ENCODE measurements around the gene NFKBIA. TPM values are rescaled to one million over a fixed set of nuclear protein-coding genes. Genes with fewer than 3 reads are reported as not detected.
"Not testable (repeated sequence)": the region's sequence is repeated elsewhere in the genome, so short reads cannot be mapped to it uniquely, and the experiment has no call there.

The NFKBIA gene
- total and polyA plus RNA-seq, 2 donors (not counting 1 experiment from before 2014, with no cell fraction given), result 17.7 to 67.9 TPM

DNA sequence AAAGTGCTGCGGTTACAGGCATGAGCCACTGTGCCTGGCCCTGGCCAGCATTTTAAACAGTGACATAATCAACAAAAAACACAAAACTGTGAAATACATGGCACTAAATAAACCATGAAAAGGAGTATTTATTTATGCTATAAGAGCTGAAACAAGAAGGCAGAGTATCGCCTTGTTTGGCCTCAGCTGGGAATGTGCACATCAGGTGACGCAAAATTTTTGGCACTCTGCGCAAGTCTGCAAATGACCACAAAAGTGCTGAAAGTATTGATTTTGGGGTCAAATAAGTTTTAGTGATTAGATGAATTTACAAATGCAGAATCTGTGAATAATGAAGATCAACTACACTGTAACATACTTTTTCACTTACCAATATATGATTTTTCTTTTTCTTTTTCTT lies 36.6 kb upstream of the NFKBIA start:
- Histone ChIP-seq H3K4me2 (ENCODE audit: extremely low read depth, insufficient read depth, low read length) (no peak overlapping the region), H3K4me3 (replicated peaks in 1 of 4; ENCODE audit: control extremely low read depth in 1 of 4, insufficient read depth in 1 of 4, low read depth in 3 of 4, low read length in 4 of 4) (no peak overlapping the region), H3K9ac (ENCODE audit: insufficient read depth, low read length) (no peak overlapping the region), H3K9me3 (ENCODE audit: control insufficient read depth, insufficient read depth, low read depth, low read length) (no peaks in the 10 kb centered on the region), H3K79me2 (ENCODE audit: control insufficient read depth, insufficient read depth, low read length) (no peaks in the 10 kb centered on the region), H3K4me1 (ENCODE audit: control insufficient read depth, extremely low read depth, insufficient read depth, low read length) (no peaks in the 10 kb centered on the region), H3K27ac (ENCODE audit: insufficient read depth, low read length) (no peak overlapping the region), H4K20me1 (ENCODE audit: control insufficient read depth, extremely low read depth, insufficient read depth, low read length) (no peaks in the 10 kb centered on the region), H3K36me3 (ENCODE audit: control insufficient read depth, insufficient read depth, low read length) (no peaks in the 10 kb centered on the region), H3K27me3 (ENCODE audit: control insufficient read depth, insufficient read depth, low read length) (no peaks in the 10 kb centered on the region), H2AFZ (ENCODE audit: low read length) (no peak overlapping the region)
- DNase-seq (ENCODE audit: low read depth in 2 of 2), result no peak
- TF ChIP-seq EZH2 (IDR thresholded peaks at IDR 0.05; ENCODE audit: low read length, missing control alignments), result no peak
- TF ChIP-seq, protein P1, sequence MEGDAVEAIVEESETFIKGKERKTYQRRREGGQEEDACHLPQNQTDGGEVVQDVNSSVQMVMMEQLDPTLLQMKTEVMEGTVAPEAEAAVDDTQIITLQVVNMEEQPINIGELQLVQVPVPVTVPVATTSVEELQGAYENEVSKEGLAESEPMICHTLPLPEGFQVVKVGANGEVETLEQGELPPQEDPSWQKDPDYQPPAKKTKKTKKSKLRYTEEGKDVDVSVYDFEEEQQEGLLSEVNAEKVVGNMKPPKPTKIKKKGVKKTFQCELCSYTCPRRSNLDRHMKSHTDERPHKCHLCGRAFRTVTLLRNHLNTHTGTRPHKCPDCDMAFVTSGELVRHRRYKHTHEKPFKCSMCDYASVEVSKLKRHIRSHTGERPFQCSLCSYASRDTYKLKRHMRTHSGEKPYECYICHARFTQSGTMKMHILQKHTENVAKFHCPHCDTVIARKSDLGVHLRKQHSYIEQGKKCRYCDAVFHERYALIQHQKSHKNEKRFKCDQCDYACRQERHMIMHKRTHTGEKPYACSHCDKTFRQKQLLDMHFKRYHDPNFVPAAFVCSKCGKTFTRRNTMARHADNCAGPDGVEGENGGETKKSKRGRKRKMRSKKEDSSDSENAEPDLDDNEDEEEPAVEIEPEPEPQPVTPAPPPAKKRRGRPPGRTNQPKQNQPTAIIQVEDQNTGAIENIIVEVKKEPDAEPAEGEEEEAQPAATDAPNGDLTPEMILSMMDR (conservative IDR thresholded peaks at IDR 0.05 in 1 of 2, IDR thresholded peaks at IDR 0.05 in 1 of 2; ENCODE audit: low read depth in 1 of 2, low read length in 2 of 2), result no peak

DNA sequence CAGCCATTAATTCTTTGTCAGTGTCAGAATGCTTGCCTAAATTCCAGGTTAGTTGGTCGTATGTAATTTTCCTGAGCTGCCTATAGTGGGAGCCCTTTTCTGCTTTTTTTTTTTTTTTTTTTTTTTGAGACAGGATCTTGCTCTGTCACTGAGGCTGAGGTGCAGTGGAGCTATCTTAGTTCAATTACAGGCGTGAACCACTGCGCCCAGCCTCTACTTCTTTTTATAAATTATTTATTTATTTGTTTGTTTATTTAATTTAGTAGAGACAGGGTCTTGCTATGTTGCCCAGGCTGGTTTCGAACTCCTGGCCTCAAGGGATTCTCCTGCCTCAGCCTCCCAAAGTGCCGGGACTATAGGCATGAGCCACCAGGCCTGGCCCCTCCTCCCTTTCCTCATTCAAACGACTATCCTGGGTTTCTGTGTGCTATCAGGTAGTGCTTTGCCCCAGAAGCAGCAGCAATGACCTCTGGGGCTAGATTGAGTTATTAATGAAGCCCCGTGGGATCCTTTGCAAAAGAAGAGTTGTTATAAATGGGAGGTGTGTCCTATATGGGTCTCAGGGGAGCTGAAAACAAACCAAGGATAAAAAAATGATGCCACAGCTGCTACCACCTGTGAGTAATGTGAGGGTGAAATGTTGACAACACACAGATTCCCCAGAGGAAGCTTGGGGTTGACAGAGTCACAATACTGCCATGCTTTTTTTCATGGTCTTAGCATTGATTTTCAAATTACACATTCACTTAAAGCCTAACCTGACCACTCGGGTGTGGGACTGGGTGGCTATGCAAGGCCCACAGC lies 34.6 kb upstream of the NFKBIA start:
- H3K9ac ChIP-seq (ENCODE audit: insufficient read depth, low read length), result no peak overlapping the region
- no peak for DNase-seq (ENCODE audit: low read depth in 2 of 2)
- H3K27ac ChIP-seq (ENCODE audit: insufficient read depth, low read length), result no peak overlapping the region
- H3K27me3 ChIP-seq (ENCODE audit: control insufficient read depth, insufficient read depth, low read length), result no peaks in the 10 kb centered on the region
- H3K9me3 ChIP-seq (ENCODE audit: control insufficient read depth, insufficient read depth, low read depth, low read length), result no peaks in the 10 kb centered on the region
- H3K36me3 ChIP-seq (ENCODE audit: control insufficient read depth, insufficient read depth, low read length), result no peaks in the 10 kb centered on the region
- no peaks in the 10 kb centered on the region for H4K20me1 ChIP-seq (ENCODE audit: control insufficient read depth, extremely low read depth, insufficient read depth, low read length)
- no peaks in the 10 kb centered on the region for H3K79me2 ChIP-seq (ENCODE audit: control insufficient read depth, insufficient read depth, low read length)
- no peak overlapping the region for H2AFZ ChIP-seq (ENCODE audit: low read length)
- TF ChIP-seq EZH2 (IDR thresholded peaks at IDR 0.05; ENCODE audit: low read length, missing control alignments), result no peak
- TF ChIP-seq, protein P1 (conservative IDR thresholded peaks at IDR 0.05 in 1 of 2, IDR thresholded peaks at IDR 0.05 in 1 of 2; ENCODE audit: low read depth in 1 of 2, low read length in 2 of 2), result peak; percentile 57 to 61
- no peak overlapping the region for H3K4me2 ChIP-seq (ENCODE audit: extremely low read depth, insufficient read depth, low read length)
- no peak overlapping the region for H3K4me3 ChIP-seq (replicated peaks in 1 of 4; ENCODE audit: control extremely low read depth in 1 of 4, insufficient read depth in 1 of 4, low read depth in 3 of 4, low read length in 4 of 4)
- H3K4me1 ChIP-seq (ENCODE audit: control insufficient read depth, extremely low read depth, insufficient read depth, low read length), result no peaks in the 10 kb centered on the region

DNA sequence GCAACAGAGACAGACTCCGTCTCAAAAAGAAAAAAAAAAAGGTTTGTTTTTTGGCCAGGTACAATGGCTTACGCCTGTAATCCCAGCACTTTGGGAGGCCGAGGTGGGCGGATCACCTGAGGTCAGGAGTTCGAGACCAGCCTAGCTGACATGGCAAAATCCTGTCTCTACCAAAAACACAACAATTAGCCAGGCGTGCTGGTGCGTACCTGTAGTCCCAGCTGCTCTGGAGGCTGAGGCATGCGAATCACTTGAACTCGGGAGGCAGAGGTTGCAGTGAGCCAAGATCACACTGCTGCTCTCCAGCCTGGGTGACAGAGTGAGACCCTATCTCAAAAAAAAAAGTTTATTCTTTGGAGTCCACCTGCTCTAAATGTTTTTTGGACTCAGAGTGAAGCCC lies 33.9 kb upstream of the NFKBIA start:
- H3K9ac ChIP-seq (ENCODE audit: insufficient read depth, low read length); H3K4me3 ChIP-seq (replicated peaks in 1 of 4; ENCODE audit: control extremely low read depth in 1 of 4, insufficient read depth in 1 of 4, low read depth in 3 of 4, low read length in 4 of 4); H3K79me2 ChIP-seq (ENCODE audit: control insufficient read depth, insufficient read depth, low read length); H3K4me1 ChIP-seq (ENCODE audit: control insufficient read depth, extremely low read depth, insufficient read depth, low read length); H3K36me3 ChIP-seq (ENCODE audit: control insufficient read depth, insufficient read depth, low read length); H3K27ac ChIP-seq (ENCODE audit: insufficient read depth, low read length); H4K20me1 ChIP-seq (ENCODE audit: control insufficient read depth, extremely low read depth, insufficient read depth, low read length); H3K27me3 ChIP-seq (ENCODE audit: control insufficient read depth, insufficient read depth, low read length); H3K4me2 ChIP-seq (ENCODE audit: extremely low read depth, insufficient read depth, low read length); H2AFZ ChIP-seq (ENCODE audit: low read length); DNase-seq (ENCODE audit: low read depth in 2 of 2); H3K9me3 ChIP-seq (ENCODE audit: control insufficient read depth, insufficient read depth, low read depth, low read length): not testable (repeated sequence)

Measured in fibroblast of lung (primary cell).